ENCODE data around the gene LRBA. TPM values are rescaled to one million over a fixed set of nuclear protein-coding genes. Genes with fewer than 3 reads are reported as not detected.

Gene LRBA
- total RNA-seq, 1 donor from 2014 or later, result 26.4 TPM

GRCh38 chr4:150332086-150332485 is 683.0 kb downstream of the LRBA start:
- H3K36me3 Mint-ChIP-seq (ENCODE audit: unreplicated experiment), result no peaks in the 10 kb centered on the region
- H3K4me1 Mint-ChIP-seq (ENCODE audit: low read depth, unreplicated experiment), result no peaks in the 10 kb centered on the region
- H3K27ac Mint-ChIP-seq (ENCODE audit: unreplicated experiment), result no peak overlapping the region
- H3K27me3 Mint-ChIP-seq (ENCODE audit: unreplicated experiment), result no peaks in the 10 kb centered on the region
- no peak for TF ChIP-seq CTCF (IDR thresholded peaks at IDR 0.05; ENCODE audit: partially characterized antibody, unreplicated experiment)
- peaks cover 1% of the 10 kb centered on the region for H3K9me3 Mint-ChIP-seq (ENCODE audit: unreplicated experiment)
- no peak for DNase-seq
- no peak overlapping the region for H3K4me3 Mint-ChIP-seq (ENCODE audit: unreplicated experiment)

GRCh38 chr4:150329373-150329772 is 685.7 kb downstream of the LRBA start:
- H3K27ac Mint-ChIP-seq (ENCODE audit: unreplicated experiment), result no peak overlapping the region
- DNase-seq, result no peak
- H3K4me3 Mint-ChIP-seq (ENCODE audit: unreplicated experiment), result no peak overlapping the region
- no peaks in the 10 kb centered on the region for H3K27me3 Mint-ChIP-seq (ENCODE audit: unreplicated experiment)
- no peaks in the 10 kb centered on the region for H3K36me3 Mint-ChIP-seq (ENCODE audit: unreplicated experiment)
- TF ChIP-seq CTCF (IDR thresholded peaks at IDR 0.05; ENCODE audit: partially characterized antibody, unreplicated experiment), result no peak
- peaks cover 1% of the 10 kb centered on the region for H3K9me3 Mint-ChIP-seq (ENCODE audit: unreplicated experiment)
- H3K4me1 Mint-ChIP-seq (ENCODE audit: low read depth, unreplicated experiment), result peaks cover 3% of the 10 kb centered on the region

GRCh38 chr4:150328496-150328895 is 686.6 kb downstream of the LRBA start:
- Mint-ChIP-seq H3K27me3 (ENCODE audit: unreplicated experiment) (no peaks in the 10 kb centered on the region), H3K9me3 (ENCODE audit: unreplicated experiment) (peaks cover 1% of the 10 kb centered on the region), H3K4me3 (ENCODE audit: unreplicated experiment) (no peak overlapping the region), H3K4me1 (ENCODE audit: low read depth, unreplicated experiment) (peaks cover 11% of the 10 kb centered on the region), H3K36me3 (ENCODE audit: unreplicated experiment) (no peaks in the 10 kb centered on the region), H3K27ac (ENCODE audit: unreplicated experiment) (no peak overlapping the region)
- TF ChIP-seq CTCF (IDR thresholded peaks at IDR 0.05; ENCODE audit: partially characterized antibody, unreplicated experiment), result no peak
- no peak for DNase-seq

GRCh38 chr4:150327262-150327780 is 687.8 kb downstream of the LRBA start:
- peaks cover 19% of the 10 kb centered on the region for H3K4me1 Mint-ChIP-seq (ENCODE audit: low read depth, unreplicated experiment)
- peaks cover 6% of the 10 kb centered on the region for H3K9me3 Mint-ChIP-seq (ENCODE audit: unreplicated experiment)
- no peak overlapping the region for H3K4me3 Mint-ChIP-seq (ENCODE audit: unreplicated experiment)
- peaks cover 2% of the 10 kb centered on the region for H3K27me3 Mint-ChIP-seq (ENCODE audit: unreplicated experiment)
- no peak for TF ChIP-seq CTCF (IDR thresholded peaks at IDR 0.05; ENCODE audit: partially characterized antibody, unreplicated experiment)
- H3K36me3 Mint-ChIP-seq (ENCODE audit: unreplicated experiment), result no peaks in the 10 kb centered on the region
- DNase-seq, result no peak
- H3K27ac Mint-ChIP-seq (ENCODE audit: unreplicated experiment), result no peak overlapping the region

GRCh38 chr4:150325872-150326271 is 689.2 kb downstream of the LRBA start:
- Mint-ChIP-seq H3K27me3 (ENCODE audit: unreplicated experiment) (peaks cover 4% of the 10 kb centered on the region), H3K27ac (ENCODE audit: unreplicated experiment) (no peak overlapping the region), H3K36me3 (ENCODE audit: unreplicated experiment) (no peaks in the 10 kb centered on the region), H3K9me3 (ENCODE audit: unreplicated experiment) (peaks cover 4% of the 10 kb centered on the region), H3K4me3 (ENCODE audit: unreplicated experiment) (no peak overlapping the region), H3K4me1 (ENCODE audit: low read depth, unreplicated experiment) (peaks cover 23% of the 10 kb centered on the region)
- no peak for TF ChIP-seq CTCF (IDR thresholded peaks at IDR 0.05; ENCODE audit: partially characterized antibody, unreplicated experiment)
- DNase-seq, result no peak

Data from glutamatergic neuron (in vitro differentiated cells).